ENCODE data around the gene TBL1XR1. TPM values are rescaled to one million over a fixed set of nuclear protein-coding genes. Genes with fewer than 3 reads are reported as not detected.

The TBL1XR1 gene
- total and polyA plus RNA-seq, 4 donors, result 24.1 to 203 (median 77.4) TPM

- H3K36me3 ChIP-seq (ENCODE audit: control insufficient read depth in 4 of 4, insufficient read depth in 4 of 4, low read length in 4 of 4), result peaks cover 4 to 29% (median 22%) of the 10 kb centered on the region in 4 donors
- peak; percentile 38 for TF ChIP-seq CTCF (IDR thresholded peaks at IDR 0.05; ENCODE audit: control extremely low read depth, extremely low read depth)
- H3K4me1 ChIP-seq (ENCODE audit: control insufficient read depth in 5 of 5, insufficient read depth in 5 of 5, low read length in 5 of 5), result peaks cover 0 to 5% (median 0%) of the 10 kb centered on the region in 5 donors
- no peaks in the 10 kb centered on the region for H3K27me3 ChIP-seq (ENCODE audit: control insufficient read depth in 3 of 3, insufficient read depth in 3 of 3, low read length in 2 of 3)
- no peak overlapping the region for H3K9ac ChIP-seq (ENCODE audit: insufficient read depth in 1 of 2, low read length in 2 of 2)
- 33 to 44% methylated on average over 5 of the region's 5 CpGs for WGBS, 2 donors
- DNase-seq, result peak in 2 of 3 donors; percentile 82 to 83
- ATAC-seq (ENCODE audit: insufficient read depth, low FRiP score), result peak; percentile 53
- H3K9me3 ChIP-seq (ENCODE audit: control insufficient read depth in 4 of 4, insufficient read depth in 3 of 4, low read length in 3 of 4), result no peaks in the 10 kb centered on the region
- H3K4me3 ChIP-seq, result no peak overlapping the region
- H3K27ac ChIP-seq (ENCODE audit: low read depth in 1 of 2, low read length in 1 of 2), result no peak overlapping the region
These were observed 146.6 kb downstream of the TBL1XR1 start for GRCh38 chr3:177050501-177051237.

GRCh38 chr3:177045767-177046166, 151.5 kb downstream of the TBL1XR1 start:
- Histone ChIP-seq H3K9me3 (ENCODE audit: control insufficient read depth in 4 of 4, insufficient read depth in 3 of 4, low read length in 3 of 4) (peaks cover 0 to 4% (median 0%) of the 10 kb centered on the region in 4 donors), H3K4me3 (no peak overlapping the region), H3K9ac (ENCODE audit: insufficient read depth in 1 of 2, low read length in 2 of 2) (no peak overlapping the region), H3K36me3 (ENCODE audit: control insufficient read depth in 4 of 4, insufficient read depth in 4 of 4, low read length in 4 of 4) (peaks cover 6 to 65% (median 33%) of the 10 kb centered on the region in 4 donors), H3K4me1 (ENCODE audit: control insufficient read depth in 5 of 5, insufficient read depth in 5 of 5, low read length in 5 of 5) (peaks cover 7 to 12% (median 9%) of the 10 kb centered on the region in 5 donors), H3K27me3 (ENCODE audit: control insufficient read depth in 3 of 3, insufficient read depth in 3 of 3, low read length in 2 of 3) (no peaks in the 10 kb centered on the region), H3K27ac (ENCODE audit: low read depth in 1 of 2, low read length in 1 of 2) (no peak overlapping the region)
- no peak for DNase-seq
- no peak for TF ChIP-seq CTCF (IDR thresholded peaks at IDR 0.05; ENCODE audit: control extremely low read depth, extremely low read depth)
- WGBS, 2 donors, result 95% methylated on average over 2 of the region's 2 CpGs
- no peak for ATAC-seq (ENCODE audit: insufficient read depth, low FRiP score)

- Histone ChIP-seq H3K4me1 (ENCODE audit: control insufficient read depth in 5 of 5, insufficient read depth in 5 of 5, low read length in 5 of 5) (peaks cover 7 to 12% (median 9%) of the 10 kb centered on the region in 5 donors), H3K4me3 (no peak overlapping the region), H3K9ac (ENCODE audit: insufficient read depth in 1 of 2, low read length in 2 of 2) (no peak overlapping the region), H3K27me3 (ENCODE audit: control insufficient read depth in 3 of 3, insufficient read depth in 3 of 3, low read length in 2 of 3) (no peaks in the 10 kb centered on the region), H3K9me3 (ENCODE audit: control insufficient read depth in 4 of 4, insufficient read depth in 3 of 4, low read length in 3 of 4) (peaks cover 0 to 4% (median 0%) of the 10 kb centered on the region in 4 donors), H3K36me3 (ENCODE audit: control insufficient read depth in 4 of 4, insufficient read depth in 4 of 4, low read length in 4 of 4) (peaks cover 6 to 62% (median 31%) of the 10 kb centered on the region in 4 donors), H3K27ac (ENCODE audit: low read depth in 1 of 2, low read length in 1 of 2) (no peak overlapping the region)
- no peak for TF ChIP-seq CTCF (IDR thresholded peaks at IDR 0.05; ENCODE audit: control extremely low read depth, extremely low read depth)
- ATAC-seq (ENCODE audit: insufficient read depth, low FRiP score), result no peak
- WGBS, 2 donors, result 96 to 97% methylated on average over 7 of the region's 7 CpGs
- DNase-seq, result no peak
These were observed 152.1 kb downstream of the TBL1XR1 start for GRCh38 chr3:177045222-177045621.
